ENCODE measurements around the gene DSG3. TPM values are rescaled to one million over a fixed set of nuclear protein-coding genes. Genes with fewer than 3 reads are reported as not detected.

DSG3 gene
- total and polyA plus RNA-seq, 10 of the 15 experiments (the other 5 are each of a cell fraction or from before 2014, with no cell fraction given) = 0.01 to 0.36 (median 0.30) TPM

GRCh38 chr18:31430554-31430953 is 17.0 kb upstream of the DSG3 start:
- intact Hi-C loops (cut with micrococcal nuclease; ENCODE audit: unreplicated experiment) = no loop called here
- Histone ChIP-seq H3K27ac (ENCODE audit: control insufficient read depth, insufficient read depth) (no peak overlapping the region), H4K20me1 (ENCODE audit: control insufficient read depth, insufficient read depth) (no peaks in the 10 kb centered on the region), H3K4me1 (ENCODE audit: control insufficient read depth, insufficient read depth, low read length) (no peaks in the 10 kb centered on the region), H3K27me3 (replicated peaks in 1 of 2; ENCODE audit: control insufficient read depth in 2 of 2, insufficient read depth in 2 of 2, low read length in 1 of 2) (no peaks in the 10 kb centered on the region), H3K4me3 (no peak overlapping the region), H3K9me3 (replicated peaks; ENCODE audit: control insufficient read depth, insufficient read depth, low read length) (no peaks in the 10 kb centered on the region; the same call in 2 of the 3 replicates), H3K4me2 (ENCODE audit: control insufficient read depth, insufficient read depth) (no peak overlapping the region), H3K36me3 (ENCODE audit: control insufficient read depth in 2 of 2, insufficient read depth in 2 of 2, low read length in 1 of 2) (no peaks in the 10 kb centered on the region), H3K79me2 (ENCODE audit: control insufficient read depth, insufficient read depth, low read length) (no peaks in the 10 kb centered on the region), H2AFZ (ENCODE audit: control insufficient read depth, low read depth, low read length) (no peak overlapping the region), H3K9ac (ENCODE audit: control insufficient read depth, insufficient read depth, low read length) (no peak overlapping the region)
- WGBS (ENCODE audit: insufficient coverage, insufficient replicate concordance, low lambda C conversion rate, missing lambda C conversion rate) = 0% methylated on average over 1 of the region's 1 CpG
- RAD21 ChIA-PET (ENCODE audit: unreplicated experiment) = interaction anchor here (0.6 to 2.3 kb wide), 4 partner anchors 62 to 292 kb away, joined by 3 to 13 read pairs (median 4); no protein-coding TSS in a partner anchor
- CTCF ChIA-PET = interaction anchor here (0.9 kb wide), 1 partner anchor 126 kb away, joined by 3 read pairs; no protein-coding TSS in a partner anchor
- POLR2A ChIA-PET = interaction anchor here (0.6 kb wide), 1 partner anchor 70 kb away, joined by 3 read pairs; no protein-coding TSS in a partner anchor
- ATAC-seq (peak; percentile 49), DNase-seq (ENCODE audit: low read depth, low spot score) (no peak), FAIRE-seq (no peak)
- in situ Hi-C loops (cut with MboI) = no loop called here
- BruUV-seq (replicated peaks) = no TSS peak
- TF ChIP-seq PAX8 (IDR thresholded peaks at IDR 0.05) (no peak), RELB (IDR thresholded peaks at IDR 0.05; ENCODE audit: low read depth) (no peak), RELA (IDR thresholded peaks at IDR 0.05; ENCODE audit: borderline replicate concordance, partially characterized antibody) (no peak)
- SMC1A ChIA-PET (ENCODE audit: uncharacterized antibody, unreplicated experiment) = interaction anchor here (0.6 to 1.8 kb wide), 7 partner anchors 8 to 654 kb away, joined by 3 to 5 read pairs (median 3); no protein-coding TSS in a partner anchor

- Histone ChIP-seq H3K4me3 (no peak overlapping the region), H3K79me2 (ENCODE audit: control insufficient read depth, insufficient read depth, low read length) (no peaks in the 10 kb centered on the region), H3K36me3 (ENCODE audit: control insufficient read depth in 2 of 2, insufficient read depth in 2 of 2, low read length in 1 of 2) (no peaks in the 10 kb centered on the region), H3K27me3 (replicated peaks in 1 of 2; ENCODE audit: control insufficient read depth in 2 of 2, insufficient read depth in 2 of 2, low read length in 1 of 2) (no peaks in the 10 kb centered on the region; a peak in 1 of 4 replicates), H2AFZ (ENCODE audit: control insufficient read depth, low read depth, low read length) (no peak overlapping the region), H3K4me1 (ENCODE audit: control insufficient read depth, insufficient read depth, low read length) (no peaks in the 10 kb centered on the region), H4K20me1 (ENCODE audit: control insufficient read depth, insufficient read depth) (no peaks in the 10 kb centered on the region), H3K4me2 (ENCODE audit: control insufficient read depth, insufficient read depth) (no peak overlapping the region), H3K9me3 (replicated peaks; ENCODE audit: control insufficient read depth, insufficient read depth, low read length) (no peaks in the 10 kb centered on the region; the same call in 2 of the 3 replicates), H3K27ac (ENCODE audit: control insufficient read depth, insufficient read depth) (no peak overlapping the region), H3K9ac (ENCODE audit: control insufficient read depth, insufficient read depth, low read length) (no peak overlapping the region)
- ATAC-seq (no peak), DNase-seq (ENCODE audit: low read depth, low spot score) (no peak), FAIRE-seq (no peak)
- WGBS (ENCODE audit: insufficient coverage, insufficient replicate concordance, low lambda C conversion rate, missing lambda C conversion rate) = 0% methylated on average over 1 of the region's 1 CpG
- in situ Hi-C loops (cut with MboI) (no loop called here), intact Hi-C loops (cut with micrococcal nuclease; ENCODE audit: unreplicated experiment) (no loop called here)
- ChIA-PET SMC1A (ENCODE audit: uncharacterized antibody, unreplicated experiment) (no interaction called here), POLR2A (no interaction called here), RAD21 (ENCODE audit: unreplicated experiment) (no interaction called here), CTCF (interaction anchor here (0.6 kb wide), 1 partner anchor 22 kb away, joined by 3 read pairs; no protein-coding TSS in a partner anchor)
- BruUV-seq (replicated peaks) = no TSS peak
- no peak for TF ChIP-seq IKZF1 (conservative IDR thresholded peaks at IDR 0.05)
- no peak for TF ChIP-seq GATAD2B (conservative IDR thresholded peaks at IDR 0.05; ENCODE audit: low read depth)
- TF ChIP-seq TCF7 (IDR thresholded peaks at IDR 0.05; ENCODE audit: borderline replicate concordance) = no peak
- no peak for TF ChIP-seq ZNF274 (IDR thresholded peaks at IDR 0.05; ENCODE audit: insufficient read depth, insufficient read length)
- no peak for TF ChIP-seq ASH2L (IDR thresholded peaks at IDR 0.05; ENCODE audit: borderline replicate concordance, low read depth)
- TF ChIP-seq ZBTB4 (CRISPR knock-in tag; IDR thresholded peaks at IDR 0.05) = no peak
- TF ChIP-seq NR2C1 (IDR thresholded peaks at IDR 0.05) = no peak
- no peak for TF ChIP-seq SMC3 (IDR thresholded peaks at IDR 0.05; ENCODE audit: borderline replicate concordance, low read length)
- TF ChIP-seq YBX1 (IDR thresholded peaks at IDR 0.05) = no peak
- no peak for TF ChIP-seq SREBF2 (IDR thresholded peaks at IDR 0.05; ENCODE audit: low read length)
Measured at GRCh38 chr18:31432316-31432715, 15.2 kb upstream of the DSG3 start.

Data from GM12878 (cell line).